Limb (tissue), 2 donors: ENCODE data around the gene CPM.

Experiments
- DNase-seq, 2 donors: peaks; one replicate each; pipeline ENCODE4 v3.0.0-alpha.2; 2016; ENCODE audit errors: extremely low spot score in 2 of 2

CPM gene

DNA sequence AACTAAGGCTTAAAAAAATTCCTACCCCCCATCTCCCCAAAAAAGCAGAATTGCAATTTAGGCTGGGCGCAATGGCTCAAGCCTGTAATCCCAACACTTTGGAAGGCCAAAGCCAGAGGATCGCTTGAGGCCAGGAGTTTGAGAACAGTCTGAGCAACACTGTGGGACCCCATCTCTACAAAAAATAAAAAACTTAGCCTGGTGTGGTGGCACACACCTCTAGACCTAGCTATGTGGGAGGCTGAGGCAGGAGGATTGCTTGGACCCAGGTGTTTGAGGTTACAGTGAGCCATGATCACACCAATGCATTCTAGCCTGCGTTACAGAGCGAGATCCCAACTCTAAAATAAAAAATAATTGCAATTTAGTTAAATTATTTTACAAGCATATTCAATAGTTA lies 54.1 kb downstream of the CPM start:
- no peak for DNase-seq

DNA sequence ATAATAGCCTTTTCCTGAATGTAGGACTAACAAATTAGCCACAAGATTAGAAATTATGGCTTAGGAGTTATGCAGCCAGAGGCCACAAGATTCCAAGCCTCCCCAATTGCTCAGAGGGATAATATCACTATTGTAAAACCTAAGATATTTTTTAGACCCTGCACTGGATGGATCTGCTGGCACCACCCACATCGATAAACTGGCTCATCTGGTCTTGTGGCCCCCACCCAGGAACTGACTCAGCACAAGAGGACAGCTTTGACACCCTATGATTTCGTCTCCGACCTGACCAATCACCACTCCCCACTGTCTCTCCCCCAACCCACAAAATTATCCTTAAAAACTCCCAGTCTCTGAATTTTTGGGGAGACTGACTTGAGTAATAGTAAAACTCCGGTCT lies 54.7 kb downstream of the CPM start:
- no peak for DNase-seq

DNA sequence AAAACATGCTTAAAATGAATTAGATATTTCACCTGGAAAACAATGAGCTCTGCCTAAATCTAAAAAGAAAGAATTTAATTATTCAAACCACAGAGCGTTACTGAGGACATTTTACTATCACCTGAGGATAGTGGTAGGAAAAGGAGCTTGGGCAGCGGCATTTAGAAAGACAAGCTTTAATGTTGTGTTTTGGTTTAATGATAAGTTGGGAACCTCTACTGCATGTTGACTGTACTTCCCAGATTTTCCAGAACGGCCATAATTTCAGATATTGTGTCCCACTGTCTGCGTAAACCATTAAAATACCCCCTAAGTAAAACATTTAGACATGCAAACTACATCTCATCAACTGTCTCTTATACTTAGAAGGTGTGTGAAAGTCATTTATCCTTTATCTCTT lies 55.4 kb downstream of the CPM start:
- no peak for DNase-seq

DNA sequence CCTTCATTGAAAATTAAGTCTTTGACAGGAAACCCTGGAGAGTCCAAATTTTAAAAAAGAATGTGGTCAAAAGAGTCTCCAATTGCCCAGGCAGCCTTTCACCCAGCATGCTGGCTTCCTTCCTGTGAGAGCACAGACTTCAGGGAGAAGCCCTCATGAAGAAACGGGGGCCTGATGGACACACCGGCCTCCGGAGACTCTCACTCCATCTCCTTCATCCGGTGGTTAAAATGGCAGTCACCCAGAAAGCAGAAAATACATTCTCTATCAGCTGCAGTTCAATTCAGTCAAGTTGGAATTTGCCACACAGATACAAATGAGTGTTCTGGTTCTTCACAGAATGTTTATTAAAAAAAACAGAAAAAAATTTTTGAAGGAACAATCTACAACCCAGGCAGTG lies 56.5 kb downstream of the CPM start:
- no peak for DNase-seq

DNA sequence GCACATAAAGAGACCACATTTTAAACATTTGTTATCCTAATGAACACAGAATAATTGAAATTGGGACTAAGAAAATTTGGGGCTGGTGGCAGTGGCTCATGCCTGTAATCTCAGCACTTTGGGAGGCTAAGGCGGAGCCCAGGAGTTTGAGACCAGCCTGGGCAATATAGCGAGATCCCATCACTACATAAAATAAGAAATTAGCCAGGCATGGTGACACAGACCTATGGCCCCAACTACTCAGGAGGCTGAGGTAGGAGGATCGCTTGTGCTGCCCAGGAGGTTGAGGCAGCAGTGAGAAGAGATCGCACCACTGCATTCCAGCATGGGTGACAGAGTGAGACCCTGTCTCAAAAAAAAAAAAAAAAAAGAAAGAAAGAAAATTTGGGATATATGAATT lies 59.7 kb downstream of the CPM start:
- no peak for DNase-seq

DNA sequence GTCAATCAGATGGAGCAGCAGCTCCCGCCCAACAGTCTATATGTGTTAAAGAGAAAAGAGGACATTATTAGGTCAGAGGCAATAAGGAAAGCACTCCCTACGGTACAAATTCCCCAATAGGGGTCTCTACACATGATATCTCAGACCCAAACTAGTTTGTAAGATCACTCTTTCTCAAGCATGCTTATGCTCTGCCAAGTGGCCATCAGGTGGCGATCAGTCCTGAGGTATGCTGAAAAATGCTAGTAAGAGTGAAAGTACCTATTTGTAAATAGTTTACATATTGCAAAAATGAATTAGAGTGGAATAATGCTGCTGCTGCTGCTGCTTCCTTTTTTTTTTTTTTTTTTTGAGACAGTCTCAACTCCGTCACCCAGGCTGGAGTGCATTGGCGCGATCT lies 61.0 kb downstream of the CPM start:
- DNase-seq = no peak

DNA sequence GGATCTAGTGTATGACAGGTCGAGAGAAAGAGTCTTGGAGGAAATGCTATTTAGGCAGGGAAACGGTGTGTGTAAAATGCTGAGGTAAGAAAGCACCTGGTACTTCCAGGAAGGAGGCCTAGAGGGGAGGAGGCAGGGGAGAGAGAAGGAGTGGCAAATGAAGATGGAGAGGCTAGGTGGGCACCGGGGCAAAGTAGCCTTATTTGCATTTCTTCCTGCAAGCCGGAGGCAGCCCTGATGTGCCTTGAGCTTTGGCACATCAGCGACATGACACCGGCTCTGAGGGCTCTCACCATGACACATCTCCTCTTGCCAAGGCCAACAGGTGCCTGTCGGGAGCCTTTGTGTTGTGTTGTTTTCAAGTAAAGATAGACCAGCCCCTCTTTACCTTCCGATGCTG lies 61.6 kb downstream of the CPM start:
- DNase-seq = no peak

DNA sequence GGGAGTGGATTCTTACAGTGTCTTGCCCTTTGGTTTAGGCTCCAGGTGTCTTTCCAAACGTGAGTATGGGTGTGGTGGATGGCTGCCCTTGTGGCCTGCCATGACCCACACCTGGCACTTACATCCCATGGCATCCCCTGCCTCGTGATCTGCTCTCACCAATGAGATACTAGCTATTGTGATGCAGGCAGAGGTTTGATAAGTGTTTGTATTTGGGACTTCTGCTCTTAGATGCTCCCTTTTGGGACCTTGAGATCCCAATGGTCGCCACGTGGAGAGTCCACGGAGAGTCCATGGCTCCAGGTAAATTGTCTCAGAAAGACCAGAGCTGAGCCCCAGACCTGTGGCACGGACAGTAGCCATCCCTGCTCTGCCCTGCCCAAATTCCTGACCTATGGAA lies 62.5 kb downstream of the CPM start:
- DNase-seq = no peak

DNA sequence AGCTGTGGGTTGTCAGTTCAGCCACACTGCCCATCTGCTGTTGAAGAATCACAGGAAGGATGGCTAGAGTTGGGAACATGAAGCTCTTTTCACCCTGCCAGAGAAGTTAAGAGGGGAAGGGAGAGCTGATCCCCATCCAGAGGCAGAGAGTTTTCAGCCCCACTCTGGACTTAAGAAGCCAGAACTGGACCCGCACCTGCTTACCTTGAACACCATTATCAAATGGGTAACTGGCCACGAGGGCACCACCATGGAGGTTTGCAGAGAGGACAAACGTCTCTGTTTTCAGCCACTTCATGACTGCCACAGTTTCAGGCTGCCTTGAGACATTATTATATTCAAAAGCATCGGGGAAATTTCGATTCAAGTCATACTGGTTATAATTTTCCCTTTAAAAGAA lies 63.0 kb downstream of the CPM start:
- no peak for DNase-seq

DNA sequence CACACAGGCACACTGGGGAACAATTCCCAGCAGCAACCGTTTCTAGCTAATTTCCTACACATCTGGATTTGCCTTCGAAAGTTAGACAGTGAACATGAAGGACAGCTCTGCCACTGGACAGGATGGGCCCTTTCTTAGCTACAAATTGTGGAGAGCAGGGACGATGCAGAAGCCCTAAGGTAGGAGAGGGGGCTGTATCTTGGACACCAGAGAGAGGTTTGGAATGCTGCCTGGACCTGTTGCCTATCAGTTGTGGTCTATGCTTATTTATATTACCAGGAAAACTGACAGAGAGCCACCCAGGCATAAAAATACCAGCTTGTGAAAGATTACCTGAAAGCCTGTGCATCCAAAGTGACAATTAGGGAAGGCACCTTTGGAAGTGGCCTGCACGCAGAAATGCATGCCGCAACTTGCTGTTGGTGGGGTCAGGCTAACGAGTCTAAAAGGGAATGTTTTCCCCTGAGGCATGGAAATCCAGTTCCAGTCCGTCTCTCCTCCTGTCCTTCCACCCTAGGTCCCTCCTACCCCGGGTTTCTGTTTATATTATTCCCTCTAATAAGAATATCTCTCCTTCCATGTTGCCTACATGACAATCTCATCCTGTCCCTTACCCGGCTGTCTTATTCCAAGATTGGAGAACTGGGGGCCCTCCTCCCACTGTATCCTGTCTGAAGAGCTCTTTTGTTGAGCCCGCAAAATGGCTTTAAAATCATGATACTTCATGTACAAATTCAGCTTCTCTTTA lies 64.8 kb downstream of the CPM start:
- DNase-seq = no peak

DNA sequence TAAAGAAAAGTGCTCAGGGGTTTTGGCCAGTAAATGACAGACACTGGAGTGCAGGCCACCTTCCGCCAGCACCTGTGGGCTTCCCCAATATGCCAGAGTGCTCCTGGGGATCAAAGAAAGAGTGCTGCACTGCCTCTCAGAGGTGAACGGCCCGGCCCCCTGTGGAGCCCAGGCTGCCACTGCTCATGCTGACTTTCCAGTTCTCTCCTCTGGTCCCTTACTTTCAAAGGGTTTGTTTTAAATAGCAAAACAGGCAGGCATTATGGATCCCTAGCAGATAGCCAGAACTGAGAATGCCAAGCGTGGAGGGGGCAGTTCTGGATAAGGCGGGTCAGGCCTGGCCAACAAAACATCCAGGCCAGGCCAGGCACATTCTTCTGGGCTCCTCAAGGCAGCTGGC lies 65.4 kb downstream of the CPM start:
- no peak for DNase-seq

DNA sequence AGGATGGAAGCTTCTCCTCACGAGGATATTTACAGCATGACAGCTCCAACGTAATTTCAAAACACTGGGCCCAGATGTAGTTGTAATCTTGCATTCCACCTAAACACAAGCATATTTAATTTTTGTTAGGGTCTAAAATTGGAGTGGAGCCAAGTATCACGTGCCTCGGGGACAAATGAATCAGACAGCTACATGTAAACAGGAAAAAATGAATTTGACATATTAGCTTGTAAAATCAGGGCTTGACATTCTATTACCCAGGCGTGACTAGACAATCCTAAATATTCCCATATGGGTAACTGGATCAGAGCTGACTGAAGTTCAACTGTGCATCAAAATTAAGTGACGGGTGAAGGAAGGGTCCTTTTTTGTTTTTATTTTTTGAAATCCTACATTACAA lies 66.0 kb downstream of the CPM start:
- no peak for DNase-seq

DNA sequence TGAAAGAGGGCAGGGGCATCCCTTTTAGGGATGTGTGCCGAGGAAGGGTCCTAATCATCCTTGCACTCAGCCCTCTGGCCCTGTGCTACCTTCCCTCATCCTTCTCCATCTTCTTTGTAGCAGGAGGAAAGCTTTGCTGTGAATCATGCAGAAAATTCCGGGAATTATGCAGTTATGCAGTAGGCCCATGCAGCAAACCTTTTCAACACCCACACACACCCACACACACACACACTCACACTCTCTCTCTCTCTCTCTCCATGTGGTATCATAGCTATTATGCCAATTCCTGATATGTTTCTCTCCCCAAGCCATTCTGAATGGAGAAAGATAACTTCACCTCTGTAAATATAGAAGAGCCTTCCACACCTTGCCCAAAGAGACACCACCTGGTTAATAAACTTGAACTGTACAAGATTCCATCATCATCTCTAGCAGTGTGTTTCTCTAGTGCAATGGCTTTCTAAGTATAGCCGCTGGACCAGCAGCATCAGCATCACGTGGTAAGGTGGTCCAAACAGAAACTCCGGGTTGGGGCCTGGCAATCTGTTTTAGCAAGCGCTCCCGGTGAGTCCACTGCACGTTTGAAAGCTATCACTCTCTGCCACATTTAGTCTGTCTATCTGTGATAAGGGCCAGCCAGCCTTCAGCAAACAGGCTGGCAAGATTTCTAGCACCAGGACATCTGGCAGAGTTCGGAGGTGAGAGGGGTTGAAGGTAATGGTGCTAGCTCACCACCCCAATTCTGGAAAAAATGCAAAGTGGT lies 67.4 kb downstream of the CPM start:
- DNase-seq = no peak

DNA sequence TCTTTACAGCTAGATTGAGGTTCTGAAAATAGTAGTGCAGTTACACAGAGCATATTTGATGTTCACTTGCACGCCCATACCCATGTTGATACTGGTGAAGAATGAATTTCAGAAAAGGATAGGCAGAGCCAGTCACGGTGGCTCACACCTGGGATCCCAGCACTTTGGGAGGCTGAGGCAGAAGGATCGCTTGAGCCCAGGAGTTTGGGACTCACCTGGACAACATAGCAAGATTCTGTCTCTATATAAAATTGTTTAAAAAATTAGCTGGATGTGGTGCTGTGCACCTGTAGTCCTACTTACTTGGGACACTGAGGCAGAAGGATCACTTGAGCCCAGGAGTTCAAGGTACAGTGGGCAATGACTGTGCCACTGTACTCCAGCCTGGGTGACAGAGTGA lies 68.4 kb downstream of the CPM start:
- no peak for DNase-seq

DNA sequence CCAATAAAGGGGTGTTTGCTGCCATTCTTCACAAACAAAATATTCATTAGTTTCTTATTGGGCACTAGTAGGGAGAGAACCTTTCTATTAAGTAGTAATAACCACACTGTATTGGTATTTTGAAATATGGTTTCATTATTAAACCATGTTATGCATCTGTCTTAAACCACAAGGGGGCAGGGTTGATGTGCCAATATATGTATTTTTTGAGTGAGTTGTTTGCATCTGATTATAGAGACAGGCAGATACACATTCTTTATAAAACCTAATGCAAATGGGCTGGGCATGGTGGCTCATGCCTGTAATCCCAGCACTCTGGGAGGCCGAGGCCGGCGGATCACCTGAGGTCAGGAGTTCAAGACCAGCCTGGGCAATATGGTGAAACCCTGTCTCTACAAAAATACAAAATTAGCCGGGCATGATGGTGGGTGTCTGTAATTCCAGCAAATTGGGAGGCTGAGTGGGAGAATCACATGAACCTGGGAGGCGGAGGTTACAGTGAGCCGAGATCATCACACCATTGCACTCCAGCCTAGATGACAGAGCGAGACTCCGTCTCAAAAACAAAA lies 69.0 kb downstream of the CPM start:
- peak in 1 of 2 donors; percentile 73 for DNase-seq

DNA sequence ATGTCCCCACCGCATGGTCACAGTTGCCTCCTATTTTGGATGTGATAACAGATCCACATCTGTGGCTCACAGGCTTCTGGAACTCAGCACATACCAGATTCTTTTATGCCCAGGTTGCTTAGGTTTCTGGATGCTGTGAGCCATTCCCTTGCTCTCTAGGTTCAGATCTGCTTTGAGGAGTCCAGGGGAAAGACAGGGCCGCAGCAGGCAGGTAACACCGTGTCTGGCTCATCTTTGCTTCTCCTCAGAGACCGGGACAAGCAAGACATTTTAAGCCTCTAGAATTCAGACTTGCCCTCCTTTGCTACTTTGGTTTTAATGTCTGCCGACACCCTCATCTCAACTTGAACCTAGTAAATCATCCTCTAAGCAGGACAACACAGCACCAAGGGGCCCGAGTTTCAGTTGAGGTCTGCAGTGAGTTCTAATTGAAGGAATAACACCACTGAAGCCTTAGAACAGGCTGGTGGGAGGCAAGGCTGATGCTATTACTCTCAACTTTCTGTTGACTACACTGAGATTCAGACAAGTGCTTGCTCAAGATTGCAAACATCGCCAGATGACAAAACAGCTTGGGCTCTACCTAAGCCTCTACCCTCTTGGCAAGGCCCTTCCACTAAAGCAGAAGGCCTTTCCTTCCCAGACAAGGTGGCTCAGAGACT lies 69.7 kb downstream of the CPM start:
- DNase-seq = no peak

DNA sequence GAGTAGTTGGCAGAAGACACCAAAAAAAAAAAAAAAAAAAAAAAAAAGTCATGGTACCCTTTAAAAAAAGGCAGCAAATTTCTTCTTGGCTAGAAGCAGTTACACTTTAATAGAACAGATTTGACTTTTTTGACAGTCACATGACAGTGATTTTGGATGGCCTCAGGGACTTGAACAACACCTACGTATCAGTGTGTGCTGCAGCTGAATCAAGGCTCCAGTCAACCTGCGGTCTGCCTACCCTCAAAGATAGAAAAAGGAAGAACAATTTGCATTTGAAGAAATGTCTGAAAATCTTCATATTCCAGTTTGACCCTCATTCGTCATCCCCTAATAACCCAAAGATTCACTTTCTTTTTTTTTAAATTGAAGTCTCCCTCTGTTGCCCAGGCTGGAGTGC lies 71.1 kb downstream of the CPM start:
- DNase-seq = no peak

DNA sequence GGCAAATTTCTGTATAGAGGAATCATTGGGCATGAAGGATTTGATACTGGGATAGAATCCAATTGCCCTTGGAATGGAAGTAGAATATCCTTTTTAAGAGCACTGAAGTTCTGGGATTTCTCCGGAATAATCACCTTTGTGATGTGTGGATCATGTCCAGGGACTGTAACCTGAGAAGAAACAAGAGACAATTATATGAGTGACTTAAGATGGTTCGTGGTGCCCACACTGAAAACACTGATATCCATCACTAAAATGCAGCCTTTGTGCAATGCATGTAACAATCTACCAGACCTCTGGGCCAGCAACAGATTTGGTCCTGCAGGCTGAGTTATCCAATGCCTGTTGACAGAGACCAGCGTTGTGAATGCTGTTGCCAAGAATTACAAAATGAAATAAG lies 76.5 kb downstream of the CPM start:
- no peak for DNase-seq

DNA sequence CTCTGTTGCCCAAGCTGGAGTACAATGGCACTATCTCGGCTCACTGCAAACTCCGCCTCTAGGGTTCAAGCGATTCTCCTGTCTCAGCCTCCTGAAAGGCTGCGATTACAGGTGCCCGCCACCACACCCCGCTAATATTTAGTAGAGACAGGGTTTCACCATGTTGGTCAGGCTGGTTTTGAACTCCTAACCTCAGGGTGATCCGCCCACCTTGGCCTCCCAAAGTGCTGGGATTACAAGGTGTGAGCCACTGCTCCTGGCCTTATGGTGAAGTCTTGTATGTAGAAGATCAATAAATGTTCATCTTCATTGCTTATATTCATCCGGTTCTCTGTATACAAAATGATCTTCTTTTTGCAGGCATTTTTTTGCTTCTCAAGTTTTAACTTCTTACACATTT lies 77.2 kb downstream of the CPM start:
- no peak for DNase-seq

DNA sequence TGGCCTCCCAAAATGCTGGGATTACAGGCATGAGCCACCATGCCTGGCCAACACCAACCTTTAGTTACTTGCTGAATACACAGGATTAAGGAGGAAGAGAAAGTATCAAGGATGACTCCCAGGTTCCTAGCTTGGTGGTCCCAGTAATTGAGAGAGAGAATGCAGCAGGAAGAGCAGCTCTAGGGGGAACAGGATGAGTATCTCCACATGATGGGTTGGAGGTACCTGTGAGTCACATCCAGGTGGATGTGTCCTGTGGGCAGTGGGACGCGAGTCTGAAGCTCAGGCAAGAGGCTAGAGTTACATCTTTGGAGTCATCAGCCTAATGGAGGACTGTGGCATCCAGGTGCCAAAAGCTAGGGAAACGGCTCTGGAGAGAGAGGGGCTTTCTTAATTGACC lies 77.9 kb downstream of the CPM start:
- DNase-seq = no peak

DNA sequence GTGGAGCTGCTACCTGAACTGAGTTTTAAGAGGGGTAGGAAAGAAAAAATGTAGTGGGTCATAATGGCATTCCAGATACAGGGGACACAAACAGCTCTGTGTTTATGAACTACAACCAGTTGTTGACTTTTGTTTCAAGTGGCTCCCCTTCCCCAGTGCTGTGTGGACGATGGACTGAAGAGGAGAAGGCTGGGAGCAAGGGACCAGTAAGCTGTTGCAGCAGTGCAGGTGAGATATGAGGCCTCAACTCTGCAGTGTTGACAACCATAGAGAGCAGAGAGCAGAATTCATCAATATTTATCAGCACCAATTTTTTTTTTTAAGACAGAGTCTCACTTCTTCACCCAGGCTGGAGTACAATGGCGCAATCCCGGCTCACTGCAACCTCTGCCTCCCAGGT lies 78.4 kb downstream of the CPM start:
- DNase-seq = no peak

DNA sequence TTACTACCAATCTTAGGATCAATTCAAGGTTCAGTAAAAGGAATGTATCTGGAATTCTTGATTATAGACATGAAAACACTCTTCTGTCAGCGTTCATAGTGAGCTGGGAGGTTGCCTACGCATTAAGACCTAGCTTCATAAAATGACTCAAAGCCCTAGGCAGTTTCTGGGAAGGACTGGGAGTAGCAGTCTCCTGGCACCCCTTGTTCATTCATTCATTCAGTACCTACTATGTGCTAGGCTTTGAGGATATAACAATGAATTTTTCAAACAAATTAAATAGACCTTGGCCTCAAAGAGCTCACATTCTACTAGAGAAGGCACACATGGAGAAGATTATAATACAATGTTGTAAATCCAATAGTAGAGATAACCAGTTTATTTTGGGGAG lies 78.9 kb downstream of the CPM start:
- DNase-seq = no peak
